ENCODE results near the gene KIF15.

KIF15 gene

DNA sequence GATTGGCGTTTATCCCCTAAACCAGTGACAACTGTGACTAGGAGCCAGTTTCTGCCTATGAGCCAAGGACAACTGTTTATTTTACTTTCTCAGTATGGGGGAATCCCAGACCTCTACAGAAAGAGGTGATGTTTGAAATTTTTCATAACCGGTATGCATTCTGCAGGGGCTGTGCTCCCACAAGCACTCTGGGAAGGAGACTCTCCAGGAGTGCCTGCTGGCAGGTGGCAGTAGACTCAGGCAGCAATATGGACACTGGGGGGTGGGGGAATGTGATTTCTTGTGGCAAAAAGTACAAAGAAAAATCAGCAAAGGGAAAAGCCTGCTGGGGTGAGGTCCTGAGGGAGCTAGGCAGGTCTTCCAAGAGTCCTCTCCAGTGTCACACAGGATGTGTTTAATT, 118.7 kb downstream of the KIF15 start:
- DNase-seq, result no peak

DNA sequence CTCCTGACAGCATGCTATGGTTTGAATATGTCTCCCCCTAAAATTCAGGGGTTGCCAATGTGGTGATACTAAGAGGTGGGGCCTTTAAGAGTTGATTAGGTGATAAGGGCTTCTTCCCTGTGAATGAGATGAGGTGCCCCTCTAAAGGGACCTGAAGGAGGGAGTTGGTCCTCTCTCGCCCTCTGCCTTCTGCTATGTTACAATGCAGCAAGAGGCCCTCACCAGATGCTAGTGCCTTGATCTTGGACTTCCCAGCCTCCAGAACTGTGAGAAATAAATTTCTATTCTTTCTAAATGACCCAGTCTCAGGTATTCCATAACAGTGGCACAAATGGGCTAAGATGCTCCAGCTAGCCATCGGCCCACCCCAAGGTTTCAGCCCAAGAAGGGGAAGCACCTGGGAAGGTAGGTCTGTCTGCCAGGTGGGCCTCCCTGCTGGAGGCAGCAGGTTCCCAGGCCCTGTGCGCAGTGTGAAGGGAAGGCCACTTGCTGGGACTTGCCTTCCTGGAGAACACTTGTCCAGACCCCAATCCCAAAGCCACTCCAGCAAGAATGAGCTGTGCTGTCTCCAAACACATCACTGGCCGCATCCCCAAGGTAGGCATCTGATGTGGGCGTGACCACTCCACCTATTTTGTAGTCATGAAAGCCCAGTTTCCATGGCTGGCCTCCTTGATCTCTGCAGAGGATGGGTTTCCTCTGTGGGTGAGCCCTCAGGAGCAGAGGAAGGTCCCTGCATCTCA, 121.8 kb downstream of the KIF15 start:
- DNase-seq, result no peak

DNA sequence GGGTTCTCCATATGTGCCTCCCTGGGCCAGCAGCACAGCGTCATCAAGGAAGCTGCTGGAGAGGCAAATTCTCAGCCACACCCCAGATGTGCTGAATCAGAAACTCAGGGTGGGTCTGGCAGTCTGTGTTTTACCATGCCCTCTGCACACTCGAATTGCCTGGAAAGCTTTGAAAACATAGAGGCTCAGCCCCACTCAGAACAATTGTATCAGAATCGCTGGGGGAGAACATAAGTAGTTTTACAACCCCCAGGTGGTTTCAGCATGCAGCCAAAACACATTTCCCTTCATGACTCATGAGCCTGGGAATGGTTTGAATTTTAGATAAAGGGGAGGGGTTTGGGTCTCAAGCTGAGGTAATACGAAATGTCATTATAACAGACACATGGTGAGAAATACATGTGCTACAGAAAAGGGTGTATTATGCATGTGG, 122.4 kb downstream of the KIF15 start:
- DNase-seq, result no peak

DNA sequence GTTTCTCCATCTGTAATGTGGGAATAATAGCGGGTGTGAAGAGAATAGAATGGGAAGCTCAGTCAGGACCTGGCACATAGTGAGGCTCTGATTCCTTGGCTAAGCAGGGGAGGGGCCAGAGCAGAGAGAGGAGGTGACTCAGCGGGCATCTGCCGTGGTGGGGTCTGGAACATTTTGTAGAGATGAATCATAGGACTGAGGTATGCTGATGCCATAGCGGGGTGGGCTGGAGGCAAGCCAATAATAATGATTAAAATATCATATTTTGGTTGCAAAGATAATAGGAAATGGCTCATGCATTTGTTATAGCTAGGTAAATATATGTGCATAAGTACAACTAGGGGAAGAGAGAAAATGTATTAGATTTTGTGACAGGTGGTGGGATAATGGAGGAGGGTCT, 124.0 kb downstream of the KIF15 start:
- no peak for DNase-seq

DNA sequence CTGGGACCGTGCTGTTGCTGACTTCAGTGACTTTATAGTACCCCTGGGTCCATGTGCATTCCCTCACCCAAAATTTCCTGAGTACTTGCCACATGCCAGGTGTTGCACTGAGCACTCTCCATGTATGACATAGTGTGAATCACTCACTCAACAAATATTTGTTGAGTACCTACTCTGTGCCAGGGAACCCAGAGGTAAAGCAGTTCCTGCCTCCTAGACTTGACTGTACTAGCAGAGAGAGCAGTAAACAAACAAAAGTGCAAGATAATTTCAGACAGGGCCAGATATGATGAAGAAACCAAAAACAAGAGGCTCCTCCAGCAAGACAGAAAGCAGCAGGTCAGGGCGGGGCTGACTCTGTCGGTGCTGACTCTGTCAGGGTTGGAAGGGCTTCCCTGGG, 125.0 kb downstream of the KIF15 start:
- no peak for DNase-seq

DNA sequence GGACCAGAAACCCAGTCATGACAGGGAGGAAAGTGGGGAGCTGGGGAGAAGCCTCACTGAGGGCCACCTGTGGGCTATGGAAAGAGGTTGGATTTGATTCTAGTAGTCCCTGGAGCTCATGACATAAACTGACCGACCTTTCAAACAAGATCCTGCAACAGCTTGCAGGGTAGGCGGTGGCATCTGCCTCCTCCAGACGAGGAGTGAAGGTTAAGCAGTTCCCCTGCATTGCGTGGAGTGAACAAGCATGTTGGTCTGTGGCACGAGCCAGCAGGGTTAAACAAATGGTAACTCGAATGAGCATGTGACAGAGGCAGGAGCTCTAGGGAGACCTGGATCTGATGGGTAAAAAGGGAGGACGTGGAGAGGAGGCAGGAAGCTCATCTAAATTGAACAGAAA, 125.5 kb downstream of the KIF15 start:
- DNase-seq, result no peak

DNA sequence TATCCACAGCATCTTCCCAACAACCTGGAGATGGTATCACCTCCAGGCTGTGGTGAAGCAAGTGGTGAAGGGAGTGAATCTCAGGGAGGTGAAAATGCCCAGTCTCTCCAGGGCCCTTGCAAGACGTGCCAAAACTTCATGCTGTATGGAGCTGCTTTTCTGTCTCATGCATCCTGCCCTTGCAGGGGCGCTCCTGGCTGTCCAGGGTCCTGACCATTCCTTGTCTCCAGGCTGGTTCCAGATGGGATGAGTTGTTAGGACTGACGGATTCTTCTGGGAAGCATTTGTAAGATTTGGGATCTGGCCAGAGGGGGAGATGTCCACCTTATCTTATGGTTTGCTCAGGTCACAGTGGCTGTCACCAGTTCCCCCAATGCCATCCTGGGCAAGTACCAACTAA, 128.7 kb downstream of the KIF15 start:
- no peak for DNase-seq

DNA sequence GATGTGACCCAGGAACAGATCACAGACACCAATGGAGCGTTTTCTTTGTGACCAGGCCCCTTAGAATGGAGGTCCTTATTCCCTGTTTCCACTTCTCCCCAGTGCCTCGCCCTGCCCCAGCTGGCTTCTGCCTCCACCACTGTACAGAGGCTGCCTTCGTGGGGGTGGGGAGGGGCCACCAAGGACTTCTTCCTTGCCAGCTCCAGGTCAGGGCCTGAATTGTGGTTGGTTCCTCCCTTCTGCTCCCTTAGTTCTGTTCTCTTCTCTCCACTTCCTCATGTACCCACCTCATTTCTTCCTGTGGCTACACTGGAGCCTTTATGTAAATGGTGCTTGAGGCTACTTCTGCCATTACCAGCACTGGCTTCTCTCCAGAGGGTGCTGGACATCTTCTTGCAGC, 129.3 kb downstream of the KIF15 start:
- no peak for DNase-seq

DNA sequence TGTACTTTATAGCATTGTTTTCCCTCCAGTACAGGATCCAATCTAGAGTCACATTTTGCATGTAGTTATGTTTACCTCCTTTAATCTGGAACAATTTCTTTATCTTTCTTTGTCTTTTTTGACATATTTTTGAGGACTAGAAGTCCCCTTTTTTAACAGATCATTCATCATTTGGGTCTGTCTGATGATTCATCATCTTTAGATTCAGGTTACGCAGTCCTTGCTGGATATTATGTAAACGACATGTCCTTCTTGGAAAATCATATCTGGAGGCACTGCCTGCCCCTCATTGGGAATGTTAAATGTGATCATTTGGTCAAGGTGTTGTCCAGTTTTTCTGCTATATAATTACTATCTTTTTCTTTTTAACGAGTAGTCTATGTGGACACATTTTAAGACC, 131.1 kb downstream of the KIF15 start:
- DNase-seq, result no peak

DNA sequence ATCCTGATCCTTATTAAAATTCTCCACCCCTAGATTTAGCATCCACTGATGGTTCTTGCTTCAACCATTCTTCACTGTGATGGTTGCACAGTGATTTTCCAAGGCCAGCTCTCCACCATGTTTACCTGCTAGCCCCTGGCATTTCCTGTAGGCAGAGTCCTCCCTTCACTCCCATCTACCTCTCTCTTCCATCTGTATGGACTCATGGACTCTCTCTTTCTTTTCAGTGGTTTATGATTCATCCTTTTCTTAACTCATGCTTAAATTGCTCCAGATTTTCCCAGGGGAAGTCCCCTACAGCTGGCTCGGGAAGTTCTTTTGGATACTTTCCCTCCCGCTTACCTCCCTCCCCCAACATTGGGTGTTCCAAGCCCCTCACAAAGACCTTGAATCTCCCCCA, 131.5 kb downstream of the KIF15 start:
- DNase-seq, result no peak

DNA sequence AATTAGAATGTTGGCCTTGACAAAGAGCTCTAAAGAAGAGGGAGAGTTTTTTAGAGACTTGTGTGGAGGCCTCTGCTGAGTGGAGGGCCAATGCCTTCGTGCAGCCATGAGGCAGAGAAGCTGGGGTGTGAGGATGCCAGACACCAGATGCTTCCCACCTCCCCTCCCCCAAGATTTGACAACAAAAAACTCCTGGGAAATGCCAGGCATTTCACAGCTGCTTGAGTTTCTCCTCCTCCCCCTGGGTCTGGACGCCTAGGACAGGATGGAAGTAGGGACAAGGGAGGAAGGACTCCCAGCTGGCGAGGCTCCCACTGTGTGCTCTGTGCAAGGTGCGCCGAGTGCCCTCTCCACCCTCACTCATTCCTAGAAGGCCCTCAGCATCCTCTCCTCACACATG, 132.9 kb downstream of the KIF15 start:
- DNase-seq, result no peak

DNA sequence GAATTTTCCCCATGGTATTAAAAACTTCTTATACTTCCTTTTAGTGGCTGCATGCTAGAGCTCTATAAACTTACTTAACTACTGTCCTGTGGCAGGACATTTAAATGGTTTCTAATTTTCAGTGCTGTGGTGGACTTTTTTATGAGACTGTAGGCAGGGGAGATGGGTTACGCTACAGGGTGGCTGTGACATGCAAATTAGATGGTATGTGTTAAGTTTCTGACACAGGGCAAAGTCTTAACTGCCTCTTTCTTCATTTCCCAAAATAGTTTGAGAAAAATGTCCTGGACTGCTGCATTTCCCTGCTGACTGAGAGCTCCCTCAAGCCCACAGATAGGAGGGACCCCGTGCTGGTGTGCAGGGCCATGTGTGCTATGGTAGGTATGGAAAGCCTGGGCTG, 134.8 kb downstream of the KIF15 start:
- no peak for DNase-seq

DNA sequence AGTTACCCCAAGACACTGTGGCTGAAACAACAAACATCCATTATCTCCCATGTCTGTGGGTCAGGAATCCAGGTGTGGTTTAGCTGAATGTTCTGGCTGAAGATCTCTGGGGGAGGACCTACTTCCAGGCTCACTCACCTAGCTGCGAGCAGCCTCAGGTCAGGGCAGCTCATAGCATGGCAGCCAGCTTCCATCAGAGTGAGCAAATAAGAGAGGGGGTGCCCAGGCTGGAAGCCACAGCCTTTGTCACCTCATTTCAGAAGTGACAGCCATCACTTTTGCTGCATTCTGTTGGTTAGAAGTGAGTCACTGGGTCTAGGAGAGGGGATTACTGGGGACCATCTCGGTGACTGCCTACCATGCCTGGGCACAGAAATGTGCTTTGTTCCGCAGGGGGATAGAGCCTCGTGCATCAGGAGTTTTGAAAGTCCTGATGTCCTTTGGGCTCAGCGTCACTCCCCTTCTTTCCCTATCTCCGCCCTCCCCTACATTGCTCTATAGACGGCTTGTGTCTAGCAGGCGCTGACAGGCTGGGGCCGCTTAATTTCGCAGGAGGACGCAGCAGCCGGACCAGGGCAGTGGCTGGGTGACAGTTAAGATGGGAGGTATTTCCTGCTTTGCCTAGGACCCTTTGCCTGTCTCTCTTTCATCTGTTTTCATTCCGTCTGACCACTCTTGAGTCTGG, 138.2 kb downstream of the KIF15 start:
- no peak for DNase-seq

DNA sequence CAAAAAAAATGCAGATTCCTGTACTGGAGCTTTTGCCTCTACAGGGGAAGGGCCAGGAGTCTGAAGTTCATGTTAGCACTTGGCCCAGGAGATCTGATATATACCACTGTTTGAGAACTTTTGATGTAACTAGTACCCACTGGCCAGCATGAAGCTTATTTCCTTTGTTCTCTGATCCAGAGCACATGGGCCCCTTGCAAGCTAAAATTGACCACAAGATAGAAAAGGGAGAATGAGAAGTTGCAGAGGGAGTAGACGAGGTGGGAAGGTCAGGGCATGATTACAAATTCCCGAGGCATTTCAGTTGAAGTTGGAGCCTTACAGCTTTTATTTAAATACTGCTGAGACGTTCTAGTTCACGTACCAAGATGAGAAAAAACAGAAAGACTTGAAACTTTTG, 141.0 kb downstream of the KIF15 start:
- DNase-seq, result no peak

Data from NCI-H1436 treated with DMSO at 0.1 percent for 48 hours (cell line).